NCI-H1694 treated with DMSO at 0.1 percent for 48 hours (cell line): ENCODE results near the gene EYS.

Experiments
- DNase-seq: peaks from one replicate; lab custom pipeline; 2025; lab: John Stamatoyannopoulos, UW

Gene EYS

DNA sequence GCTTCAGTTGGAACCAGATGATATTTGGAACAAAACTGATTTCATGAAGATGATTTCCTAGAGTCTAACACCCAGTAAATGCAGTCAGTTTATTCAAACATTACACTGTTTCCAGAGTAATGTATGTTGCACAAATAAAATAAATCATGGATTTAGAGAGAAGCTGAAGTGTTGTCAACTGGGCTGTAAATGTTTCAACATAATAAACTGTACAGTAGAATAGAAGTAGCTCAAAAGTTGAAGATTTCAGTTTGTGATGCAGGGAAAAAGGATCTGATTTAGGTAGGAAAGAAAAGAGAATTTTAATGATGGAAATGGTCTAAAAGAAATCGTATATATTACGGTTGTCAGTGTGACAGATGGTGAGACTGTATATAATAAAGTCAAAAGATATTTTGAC is 985.2 kb downstream of the EYS start:
- no peak for DNase-seq

DNA sequence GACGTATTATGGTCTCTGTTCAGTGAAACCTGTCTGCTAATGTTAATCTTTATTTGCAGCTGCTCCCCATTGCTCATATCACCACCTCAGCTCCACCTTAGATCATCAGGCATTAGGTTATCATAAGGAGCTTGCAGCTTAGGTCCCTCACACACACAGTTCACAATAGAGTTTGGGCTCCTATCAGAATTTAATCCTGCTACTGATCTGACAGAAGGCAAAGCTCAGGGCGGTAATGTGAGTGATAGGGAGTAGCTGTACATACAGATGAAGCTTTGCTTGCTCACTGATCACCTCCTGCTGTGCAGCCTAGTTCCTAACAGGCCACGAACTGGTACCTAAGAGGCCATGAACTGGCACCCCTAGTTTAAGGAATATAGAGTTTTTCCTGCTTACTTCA is 989.7 kb downstream of the EYS start:
- no peak for DNase-seq

DNA sequence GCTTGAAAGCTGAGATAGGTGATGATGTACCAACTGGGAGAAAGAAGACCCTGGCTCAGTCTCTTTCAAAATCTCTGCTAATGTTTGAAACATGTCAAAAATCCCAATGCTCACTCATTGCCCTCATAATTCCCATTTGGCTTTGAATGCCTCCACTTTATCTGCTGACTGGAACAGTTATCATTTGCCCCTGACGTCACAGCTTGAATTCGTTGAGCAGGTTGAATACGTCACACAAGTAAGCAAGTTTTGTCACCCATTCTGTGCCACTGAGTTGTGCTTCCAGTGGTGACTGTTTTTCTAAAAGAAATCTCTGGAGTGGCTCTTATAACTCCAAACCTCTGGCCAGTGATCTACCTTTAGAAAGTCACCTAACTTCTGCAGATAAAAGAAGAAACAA is 991.4 kb downstream of the EYS start:
- no peak for DNase-seq

DNA sequence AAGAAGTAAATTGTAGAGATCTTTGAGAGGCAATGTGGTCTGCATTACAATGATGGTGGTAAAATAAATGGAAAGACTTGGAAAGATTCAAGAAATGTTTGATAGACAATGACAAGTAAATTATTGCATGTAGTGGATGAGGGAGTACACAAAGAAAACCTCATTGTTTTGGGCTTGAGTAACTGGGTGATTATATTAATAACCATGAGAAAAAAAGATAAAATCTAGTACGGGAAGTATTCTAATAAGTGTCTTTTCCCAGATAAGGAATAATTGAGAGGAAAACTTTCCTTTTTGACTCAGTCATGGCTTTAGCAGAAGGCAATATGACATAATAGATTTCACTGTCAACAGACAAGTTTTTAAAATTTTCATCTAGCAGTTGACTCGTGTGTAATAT is 993.0 kb downstream of the EYS start:
- DNase-seq = no peak

DNA sequence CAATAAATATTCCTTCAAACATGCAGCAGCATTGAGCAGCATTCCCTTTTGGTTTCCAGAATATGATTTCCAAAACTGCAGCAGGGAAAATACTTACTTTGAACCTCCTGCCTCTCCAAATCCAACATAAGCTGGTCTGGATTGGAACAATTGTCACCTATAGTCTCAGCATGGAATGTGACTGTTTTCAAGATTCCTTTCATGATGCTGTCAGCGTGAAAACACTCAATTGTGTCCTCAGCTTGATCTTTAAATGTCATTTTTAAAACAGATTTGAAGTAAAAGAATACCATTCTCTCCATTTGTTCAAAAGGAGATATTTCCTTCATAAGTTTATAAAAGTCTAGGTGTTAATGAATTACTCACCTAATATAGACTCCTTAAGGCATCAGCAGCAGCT is 993.9 kb downstream of the EYS start:
- DNase-seq = no peak

DNA sequence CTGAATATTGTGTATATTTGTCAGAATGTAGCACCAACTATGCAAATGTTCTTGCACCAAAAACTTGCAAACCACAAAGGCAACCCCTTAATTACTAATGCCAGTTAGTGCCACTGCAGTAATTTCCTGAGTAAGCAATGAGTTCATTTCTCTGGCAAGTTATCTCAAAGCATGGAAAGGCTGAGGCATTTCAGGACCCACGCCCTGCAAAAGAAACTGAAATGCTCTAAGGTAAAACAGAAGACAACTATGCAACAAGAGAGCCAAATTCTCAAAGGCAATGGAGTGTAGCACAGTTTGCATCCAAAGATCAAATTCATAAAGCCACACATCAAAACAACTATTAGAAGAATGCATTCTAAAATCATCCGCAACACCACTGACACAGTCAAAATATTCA is 994.4 kb downstream of the EYS start:
- DNase-seq = no peak

DNA sequence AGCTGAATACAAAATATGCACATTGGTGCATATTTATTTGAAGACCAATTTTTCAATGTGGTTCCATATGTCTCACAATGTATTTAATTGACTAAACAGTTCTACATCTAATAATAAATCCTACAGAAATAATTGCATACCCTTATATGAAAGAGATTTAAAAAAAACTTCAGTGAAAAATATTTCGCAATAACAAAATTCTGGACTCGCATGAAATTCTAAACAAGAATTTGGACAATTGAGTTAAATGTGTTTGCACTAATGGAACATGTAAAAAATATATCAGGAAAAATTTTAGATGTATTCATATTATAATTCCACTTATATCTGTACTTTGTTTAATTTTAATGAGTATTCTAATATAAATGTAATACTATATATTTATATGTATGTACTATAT is 1003.1 kb downstream of the EYS start:
- DNase-seq = no peak

DNA sequence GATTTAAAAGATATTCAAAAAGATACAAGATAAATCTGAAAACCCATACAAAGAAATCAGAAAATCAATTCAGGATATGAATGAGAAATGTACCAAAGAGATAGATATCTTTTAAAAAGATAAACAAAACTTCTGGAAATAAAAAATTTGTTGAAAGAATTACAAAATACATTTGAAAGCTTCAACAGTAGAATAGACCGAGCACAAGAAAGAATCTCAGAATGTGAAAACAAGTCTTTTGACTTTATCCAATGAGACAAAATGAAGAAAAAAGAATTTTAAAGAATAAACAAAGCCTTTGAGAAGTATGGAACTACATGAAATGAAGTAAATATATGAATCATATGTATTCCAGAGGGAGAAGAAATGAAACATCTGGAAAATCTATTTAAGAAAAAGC is 1011.0 kb downstream of the EYS start:
- no peak for DNase-seq

DNA sequence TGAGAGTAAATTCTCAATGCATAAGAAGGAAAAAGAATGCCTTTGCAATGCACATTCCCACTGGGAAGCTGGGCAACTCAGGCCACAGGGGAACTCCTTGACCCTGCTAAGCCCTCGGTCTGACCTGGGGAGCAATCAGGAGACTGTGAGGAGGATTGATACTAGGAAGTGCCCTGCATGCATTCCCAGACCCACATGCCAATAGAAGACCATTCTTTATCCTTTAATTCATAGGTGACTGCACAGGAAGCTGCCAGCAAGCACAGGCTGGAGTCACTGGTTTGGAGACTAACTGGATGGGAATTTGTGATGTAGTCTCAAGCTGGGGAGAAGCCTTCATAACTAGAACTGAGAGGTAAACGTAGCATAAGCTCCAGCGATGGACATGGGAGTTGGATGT is 1012.7 kb downstream of the EYS start:
- DNase-seq = no peak

DNA sequence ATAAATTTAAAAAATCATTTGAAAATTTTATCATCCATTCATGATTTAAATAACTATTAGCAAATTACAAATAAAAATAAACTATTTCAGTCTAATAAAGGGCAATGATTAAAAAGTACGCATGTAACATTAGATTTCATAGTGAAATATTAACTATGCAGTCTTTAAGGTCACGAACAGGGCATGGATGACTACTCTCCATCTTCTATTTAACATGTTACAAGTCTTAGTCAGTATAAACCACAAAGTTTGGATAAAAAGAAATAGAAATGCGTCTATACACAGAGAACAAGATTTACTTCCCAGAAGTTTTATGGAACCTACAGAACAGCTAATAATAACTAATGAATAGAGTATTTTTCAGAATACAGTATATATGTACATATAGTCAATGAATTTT is 1016.0 kb downstream of the EYS start:
- DNase-seq = no peak

DNA sequence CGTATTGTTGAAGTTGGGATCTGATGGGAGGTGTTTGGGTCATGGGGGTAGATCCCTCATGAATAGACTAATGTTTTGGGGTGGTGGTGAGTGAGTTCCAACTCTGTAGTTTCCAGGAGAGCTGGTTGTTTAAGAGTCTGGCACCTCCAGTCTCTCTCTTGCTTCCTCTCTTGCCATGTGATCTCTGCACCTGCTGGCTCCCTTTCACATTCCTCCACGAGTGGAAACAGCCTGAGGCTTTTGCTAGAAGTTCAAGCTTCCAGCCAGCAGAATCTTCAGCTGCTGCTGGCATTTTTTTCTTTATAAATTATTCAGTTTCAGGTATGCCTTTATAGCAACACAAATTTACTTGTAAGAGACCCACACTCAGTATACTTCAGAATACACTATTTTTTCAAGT is 1021.6 kb downstream of the EYS start:
- DNase-seq = no peak

DNA sequence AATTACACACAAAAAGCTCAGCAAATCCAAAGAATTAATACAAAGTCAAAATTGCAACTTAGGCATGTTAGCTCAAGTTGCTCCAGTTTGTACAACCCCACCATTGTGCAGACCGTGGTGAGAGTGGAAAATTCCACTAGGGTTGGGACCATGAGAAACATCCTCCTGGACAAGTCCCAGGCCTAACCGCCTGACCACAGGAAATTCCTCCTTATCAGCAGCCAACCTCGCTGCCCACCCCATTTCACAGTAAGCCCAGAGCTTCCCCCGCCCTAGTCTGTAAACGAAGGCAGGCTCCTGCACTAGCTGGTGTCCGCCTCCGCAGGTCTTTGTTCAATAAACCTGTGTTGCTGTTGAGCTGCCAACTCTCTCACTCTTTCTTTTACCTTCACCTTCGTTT is 1023.3 kb downstream of the EYS start:
- no peak for DNase-seq

DNA sequence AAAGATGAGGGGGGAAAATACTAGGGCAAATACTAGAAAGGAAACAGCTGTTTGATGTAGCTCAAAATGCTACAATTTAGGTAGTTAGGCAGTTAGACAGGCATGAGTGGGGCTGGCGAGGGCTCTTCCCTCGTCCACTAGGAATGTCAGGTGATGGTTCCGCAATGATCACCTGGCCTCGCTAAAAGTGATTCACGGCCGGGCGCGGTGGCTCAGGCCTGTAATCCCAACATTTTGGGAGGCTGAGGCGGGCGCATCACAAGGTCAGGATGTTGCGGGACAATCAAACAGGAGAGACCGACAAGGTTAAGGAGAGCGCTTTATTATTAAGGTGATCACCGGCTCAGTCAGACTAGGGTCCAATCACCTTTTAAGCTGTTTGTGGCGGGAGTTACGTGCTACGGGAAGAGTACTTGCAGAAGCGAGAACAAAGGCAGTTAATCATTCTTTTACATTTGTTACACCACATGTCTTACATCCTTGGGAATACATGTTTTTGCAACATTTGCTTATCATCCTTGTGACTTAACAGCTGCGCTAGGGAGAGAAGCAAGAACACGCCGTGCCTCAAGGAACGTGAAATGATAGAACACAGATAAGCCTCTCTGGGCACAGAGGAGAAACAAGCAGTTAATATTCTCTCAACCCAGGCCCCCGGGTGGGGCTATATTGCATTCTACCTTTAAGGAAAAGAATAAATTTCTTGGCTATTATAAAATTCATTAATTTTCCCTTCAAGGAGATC is 1025.4 kb downstream of the EYS start:
- no peak for DNase-seq

DNA sequence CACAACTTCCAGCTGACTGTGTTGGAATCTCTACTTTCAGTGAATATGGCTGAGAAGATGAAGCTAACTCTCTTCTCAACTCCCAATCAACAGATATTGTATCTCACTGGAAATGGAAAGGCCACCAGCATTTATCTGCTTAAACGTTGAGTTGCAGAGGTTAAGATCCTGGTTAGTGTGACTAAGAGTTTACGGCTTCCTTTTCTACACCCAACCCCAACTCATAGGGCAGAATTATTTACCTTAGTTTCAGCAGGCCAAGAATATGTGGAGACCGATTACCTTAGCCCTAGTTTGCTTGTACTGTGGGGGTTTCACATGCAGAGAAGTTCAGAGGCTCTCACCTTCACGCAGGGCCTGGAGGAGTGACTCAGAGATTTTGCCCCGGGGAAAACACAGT is 1026.6 kb downstream of the EYS start:
- no peak for DNase-seq

DNA sequence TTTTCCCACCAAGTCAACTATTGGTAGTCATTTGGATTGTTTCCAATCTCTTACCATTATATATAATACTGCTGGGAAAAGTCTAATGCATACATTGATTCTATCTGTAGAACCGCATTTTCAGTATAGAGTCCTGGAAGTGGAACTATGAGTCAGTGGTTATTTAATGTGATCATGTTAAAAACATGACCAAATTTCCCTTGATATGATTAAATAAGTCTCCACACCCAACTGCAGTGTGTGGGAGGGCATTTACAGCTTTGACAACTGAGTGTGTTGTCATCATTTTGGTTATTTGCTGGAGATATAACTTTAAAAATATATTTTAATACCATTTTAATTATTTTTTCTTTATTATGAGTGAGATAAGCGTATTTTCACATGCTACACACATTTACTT is 1027.6 kb downstream of the EYS start:
- DNase-seq = no peak

DNA sequence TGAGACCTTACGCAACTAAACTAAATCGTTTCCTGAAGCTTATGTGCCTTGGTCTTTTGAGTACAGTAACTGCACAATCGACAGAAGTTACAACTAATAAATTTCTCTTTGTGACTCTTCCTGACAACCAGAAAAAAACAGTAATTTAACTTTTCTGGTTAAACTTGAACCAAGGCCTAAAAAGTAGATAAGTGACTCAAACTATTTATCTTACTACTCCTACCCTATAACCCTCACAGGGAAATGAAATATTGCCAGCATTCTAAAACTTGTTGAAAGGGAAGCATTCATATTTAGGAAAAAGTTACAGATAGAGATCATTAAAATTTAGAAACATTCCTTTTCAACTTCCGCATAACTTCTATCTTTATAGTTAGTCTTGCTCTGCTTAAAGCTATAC is 1034.4 kb downstream of the EYS start:
- no peak for DNase-seq

DNA sequence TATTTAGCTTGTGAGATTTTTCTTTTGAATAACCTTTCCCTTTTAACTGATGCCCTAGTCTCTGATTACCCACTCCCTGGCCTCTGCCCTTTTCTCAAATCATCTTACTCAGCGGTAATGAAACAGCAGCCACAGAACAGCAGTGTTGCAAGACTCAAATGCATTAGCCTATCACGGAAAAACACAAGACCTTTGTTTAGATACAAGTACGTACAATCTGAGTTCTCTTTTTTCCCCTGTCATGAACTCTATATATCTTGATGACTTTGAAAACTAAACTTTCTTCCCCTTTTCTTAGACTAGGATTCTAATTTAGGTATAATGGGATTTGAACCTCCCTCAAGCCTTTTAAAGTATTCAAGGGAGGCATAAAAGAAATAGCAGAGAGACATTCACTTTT is 1034.9 kb downstream of the EYS start:
- DNase-seq = no peak

DNA sequence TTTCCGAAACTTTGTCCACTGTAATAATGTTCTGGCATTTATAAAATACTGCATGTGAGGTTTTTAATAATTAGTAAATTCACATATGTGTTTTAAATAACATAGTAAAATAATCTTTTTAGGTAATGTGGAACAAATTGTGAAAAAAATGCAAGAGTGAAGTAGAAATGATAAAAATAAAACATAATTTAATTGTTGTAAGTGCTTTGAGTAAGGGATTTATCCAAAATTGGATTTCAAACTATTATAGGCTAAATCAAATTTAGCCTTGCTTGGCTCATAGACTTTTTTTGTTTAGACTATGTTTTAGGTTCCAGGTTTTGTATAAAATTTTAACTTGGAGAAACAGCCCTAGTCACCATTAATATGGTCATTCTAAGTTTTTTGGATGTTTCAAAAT is 1041.9 kb downstream of the EYS start:
- DNase-seq = no peak

DNA sequence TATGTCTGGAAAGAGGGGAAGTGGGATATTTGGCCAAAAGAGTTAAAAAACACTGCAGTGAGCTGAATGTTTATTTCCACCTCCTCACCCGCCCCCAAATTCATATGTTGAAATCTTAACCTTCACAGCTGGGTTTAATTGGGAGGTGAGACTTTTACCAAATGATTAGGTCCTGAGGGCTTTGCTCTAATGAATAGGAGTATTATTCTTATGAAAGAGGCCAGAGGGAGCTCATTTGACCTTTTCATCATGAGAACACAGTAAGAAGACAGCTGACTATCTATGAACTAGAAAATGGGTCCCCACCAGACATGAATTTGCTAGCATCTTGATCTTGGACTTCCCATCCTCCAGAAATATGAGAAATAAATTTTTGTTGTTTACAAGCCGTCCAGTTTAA is 1042.5 kb downstream of the EYS start:
- DNase-seq = no peak

DNA sequence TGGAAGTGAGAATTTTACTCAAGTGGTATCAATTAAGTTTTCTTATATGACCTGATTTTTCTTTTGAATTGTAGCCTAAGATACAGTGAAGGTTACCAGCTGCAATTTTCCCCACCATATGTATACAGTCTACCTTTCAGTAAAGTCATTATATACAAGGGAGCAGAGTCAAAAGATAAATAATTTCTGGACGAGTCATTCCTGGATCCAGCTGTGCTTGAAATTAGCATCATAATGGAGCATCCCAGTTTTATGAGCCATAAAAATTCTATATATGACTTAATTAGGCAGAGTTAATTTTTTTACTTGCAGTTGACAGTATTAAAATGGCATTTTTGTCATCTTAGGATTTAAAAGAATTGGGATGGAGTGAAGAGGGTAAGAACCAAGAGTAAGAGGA is 1063.0 kb downstream of the EYS start:
- DNase-seq = no peak

DNA sequence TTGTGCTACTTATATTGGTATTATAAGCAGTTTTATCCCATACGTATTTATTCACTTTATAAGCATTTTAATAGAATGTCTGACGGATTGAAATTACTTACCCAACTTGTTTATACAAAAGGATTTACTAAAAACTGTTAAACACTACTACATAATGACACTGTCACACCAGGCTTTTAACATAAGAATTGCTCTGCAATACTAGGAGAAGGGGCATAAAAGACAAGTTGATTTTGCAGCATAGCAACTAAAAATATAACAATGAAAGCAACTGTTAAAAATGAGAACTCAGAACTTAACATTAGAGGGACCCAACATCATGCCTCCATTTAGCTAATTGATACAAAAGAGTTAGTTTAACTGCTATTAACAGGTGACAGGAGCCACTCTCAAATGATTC is 1076.1 kb downstream of the EYS start:
- no peak for DNase-seq

DNA sequence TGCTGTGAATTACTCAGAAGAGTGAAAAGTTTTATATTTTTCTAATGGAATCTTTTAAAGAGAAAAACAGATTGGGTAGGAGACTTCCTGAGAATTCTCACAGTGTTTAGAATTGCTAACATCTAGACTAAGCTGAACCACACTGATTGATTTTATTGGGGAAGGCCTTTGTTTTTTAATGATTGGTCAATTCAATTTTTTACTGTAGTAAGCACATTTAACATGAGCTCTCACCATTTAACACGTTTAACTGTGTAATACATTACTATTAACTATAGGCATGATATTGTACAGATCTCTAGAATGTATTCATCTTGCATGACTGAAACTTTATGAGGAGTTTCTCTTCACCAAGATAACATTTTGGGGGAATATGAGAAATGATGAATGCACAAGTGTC is 1084.1 kb downstream of the EYS start:
- no peak for DNase-seq

DNA sequence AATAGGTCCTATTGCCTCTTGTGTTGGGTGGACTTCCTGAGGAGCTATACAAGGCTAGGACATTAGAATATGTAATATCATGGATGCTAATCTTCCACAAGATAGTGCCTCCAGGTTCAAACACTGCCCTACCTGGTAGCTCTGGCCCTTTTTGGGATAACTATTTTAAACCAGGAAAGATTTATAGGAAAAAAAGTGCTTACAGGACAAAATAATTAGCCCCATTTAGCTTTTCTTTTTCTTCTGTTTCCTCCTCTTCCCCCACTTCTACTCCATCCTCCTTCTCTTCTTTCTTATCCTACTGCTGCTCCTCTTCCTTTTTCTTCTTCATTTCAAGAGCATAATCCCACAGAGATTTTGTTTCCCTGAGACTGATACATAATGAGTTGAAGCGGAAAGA is 1104.0 kb downstream of the EYS start:
- no peak for DNase-seq

DNA sequence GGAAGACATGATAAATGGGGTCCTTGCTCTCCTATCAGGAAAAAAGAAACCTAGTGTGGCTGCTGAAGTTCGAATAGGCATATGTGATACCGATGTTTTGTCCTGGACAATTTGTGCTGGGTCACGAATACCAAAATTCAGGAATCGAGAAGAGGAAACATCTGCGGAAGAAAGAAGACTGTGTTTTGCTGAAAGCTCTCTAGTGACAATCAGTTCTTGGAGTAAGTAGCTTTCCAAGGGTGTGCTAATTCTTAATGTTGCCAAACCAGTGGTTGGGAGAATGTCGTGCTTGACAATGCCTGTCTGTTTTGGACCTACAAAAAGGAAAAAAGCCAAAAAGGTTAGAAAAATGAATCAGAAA is 1115.4 kb downstream of the EYS start:
- DNase-seq = no peak
